AG04450 (cell line): ENCODE data around the gene TCP1. TPM values are rescaled to one million over a fixed set of nuclear protein-coding genes. Genes with fewer than 3 reads are reported as not detected.

Experiments
- CTCF ChIA-PET: fragments of 300-600, 350-600 bp; formaldehyde crosslinking; extraction: SDS; loops from one replicate; lab custom pipeline; 2022; ENCODE audit warnings: antibody characterized with exemption, inconsistent platforms; lab: Charles Lee
- POLR2A ChIA-PET: fragments of 350-600 bp; formaldehyde crosslinking; extraction: SDS; loops from one replicate; lab custom pipeline; 2021; ENCODE audit warnings: antibody characterized with exemption, inconsistent platforms; lab: Yijun Ruan, JAX
- DNase-seq: peaks from one replicate; pipeline ENCODE4 v3.0.0-alpha.2; 2011; ENCODE audit warnings: low read depth, low spot score
- H3K27ac ChIP-seq: one replicate; pipeline ENCODE4 v1.5.1; 2012; ENCODE audit warnings: low read depth, low read length, control low read depth
- H3K27me3 ChIP-seq: one replicate; pipeline ENCODE4 v1.6.0; 2012; ENCODE audit warnings: low read length; ENCODE audit not compliant: control insufficient read depth, insufficient read depth
- H3K4me3 ChIP-seq: 2 replicates; pipeline ENCODE4 v1.5.1; 2011; ENCODE audit warnings: mild to moderate bottlenecking, low read depth, low read length, control low read depth
- H3K9me3 ChIP-seq: 2 replicates; pipeline ENCODE4 v1.5.1; 2012; ENCODE audit warnings: low read length; ENCODE audit not compliant: control insufficient read depth, insufficient read depth
- CTCF ChIP-seq: IDR thresholded peaks from 2 replicates; pipeline ENCODE4 v1.5.1; 2011; ENCODE audit warnings: low read depth, low read length, control low read depth, inconsistent platforms
- polyA plus RNA-seq: library from polyadenylated mRNA; depleted of rRNA; stranded (reverse); fragments of >200 nt; gene quantifications from 2 replicates; pipeline ENCODE4 v1.2.3, GENCODE V29; 2011

The TCP1 gene
- polyA plus RNA-seq, 1 experiment: 182 TPM

- Histone ChIP-seq H3K27ac (no peak overlapping the region), H3K27me3 (no peaks in the 10 kb centered on the region), H3K4me3 (no peak overlapping the region), H3K9me3 (no peaks in the 10 kb centered on the region)
- CTCF ChIA-PET: no interaction called here
- no peak for DNase-seq
- POLR2A ChIA-PET: no interaction called here
- no peak for TF ChIP-seq CTCF
Observed at GRCh38 chr6:159808647-159809046, 19.2 kb upstream of the TCP1 start.

DNA sequence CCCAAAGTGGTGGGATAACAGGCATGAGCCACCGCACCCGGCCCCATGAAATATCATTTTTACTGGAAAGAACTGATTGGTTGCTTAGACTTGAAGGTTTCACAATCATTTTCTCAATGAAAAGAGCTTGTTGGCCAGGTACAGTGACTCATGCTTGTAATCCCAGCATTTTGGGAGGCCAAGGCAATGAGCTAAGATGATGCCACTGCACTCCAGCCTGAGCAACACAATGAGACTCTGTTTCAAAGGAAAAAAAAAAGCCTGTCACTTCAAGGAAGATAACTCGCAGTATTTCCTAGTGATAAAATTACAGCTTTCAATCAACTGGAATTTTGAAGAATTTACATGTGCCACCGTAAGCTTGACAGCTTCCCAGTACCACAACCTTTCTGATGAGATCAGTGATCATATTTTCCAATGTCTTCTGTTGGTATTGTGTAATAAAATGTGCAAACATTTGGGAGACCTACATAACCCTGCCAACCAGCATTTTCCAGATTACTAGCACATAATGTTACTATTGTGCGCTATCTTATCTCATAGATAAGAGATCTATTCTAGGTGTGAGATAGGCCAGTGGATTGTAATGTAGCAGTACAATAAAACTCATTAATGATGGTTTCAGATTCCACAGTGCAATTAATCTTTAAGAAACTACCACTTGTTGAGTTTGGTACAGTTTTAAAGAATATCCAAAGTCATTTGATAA lies 17.9 kb upstream of the TCP1 start:
- DNase-seq: no peak
- ChIA-PET CTCF (interaction anchor here (0.6 to 1.3 kb wide), 2 partner anchors 21 to 44 kb away, joined by 3 read pairs; no protein-coding TSS in a partner anchor), POLR2A (no interaction called here)
- no peak overlapping the region for H3K27ac ChIP-seq
- H3K4me3 ChIP-seq: no peak overlapping the region
- no peak for TF ChIP-seq CTCF
- H3K27me3 ChIP-seq: peaks cover 3% of the 10 kb centered on the region
- no peaks in the 10 kb centered on the region for H3K9me3 ChIP-seq

- ChIA-PET CTCF (no interaction called here), POLR2A (no interaction called here)
- Histone ChIP-seq H3K27ac (no peak overlapping the region), H3K9me3 (no peaks in the 10 kb centered on the region), H3K27me3 (peaks cover 3% of the 10 kb centered on the region), H3K4me3 (no peak overlapping the region)
- no peak for TF ChIP-seq CTCF
- DNase-seq: no peak
Observed at GRCh38 chr6:159806021-159806458, 16.6 kb upstream of the TCP1 start.

GRCh38 chr6:159805440-159806020 lies 16.1 kb upstream of the TCP1 start:
- H3K27ac ChIP-seq: no peak overlapping the region
- no peak for DNase-seq
- ChIA-PET POLR2A (no interaction called here), CTCF (no interaction called here)
- no peak overlapping the region for H3K4me3 ChIP-seq
- H3K27me3 ChIP-seq: peaks cover 3% of the 10 kb centered on the region
- TF ChIP-seq CTCF: no peak
- H3K9me3 ChIP-seq: no peaks in the 10 kb centered on the region

DNA sequence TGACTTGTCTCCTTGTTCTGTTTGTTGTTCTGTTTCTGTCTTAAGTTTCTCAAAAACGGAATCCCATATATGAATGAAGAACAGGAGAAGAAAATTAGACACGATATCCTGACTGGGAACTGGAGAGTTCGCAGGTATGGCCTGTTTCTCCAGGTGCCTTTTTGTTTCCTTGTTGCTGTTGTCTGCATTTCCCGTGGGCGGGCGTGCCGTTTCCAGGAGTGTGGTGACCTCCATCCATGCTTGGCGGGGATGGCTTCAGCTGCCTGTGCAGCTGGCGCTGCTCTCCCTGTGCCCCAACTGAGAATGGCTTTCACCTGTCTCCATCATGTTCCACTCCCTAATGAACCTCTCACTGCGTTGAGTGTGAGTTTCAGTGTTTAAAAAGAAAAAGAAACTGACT lies 15.1 kb upstream of the TCP1 start:
- CTCF ChIA-PET: no interaction called here
- POLR2A ChIA-PET: no interaction called here
- TF ChIP-seq CTCF: no peak
- DNase-seq: no peak
- H3K27ac ChIP-seq: no peak overlapping the region
- peaks cover 3% of the 10 kb centered on the region for H3K27me3 ChIP-seq
- H3K4me3 ChIP-seq: no peak overlapping the region
- no peaks in the 10 kb centered on the region; the same call in 1 of the 2 replicates for H3K9me3 ChIP-seq
